A673 (cell line): ENCODE measurements around the gene MYBPHL. TPM values are rescaled to one million over a fixed set of nuclear protein-coding genes. Genes with fewer than 3 reads are reported as not detected.
"Not testable (repeated sequence)": the region's sequence is repeated elsewhere in the genome, so short reads cannot be mapped to it uniquely, and the experiment has no call there.

Experiments used
- BruUV-seq: library from RNA; stranded (reverse); fragments of 400-500 nt; replicated peaks from 2 replicates; lab custom pipeline; 2021; lab: Mats Ljungman, UMichigan
- CTCF ChIA-PET: fragments of 300-600 bp; sonication (Branson Sonifier 250); formaldehyde crosslinking; loops from one replicate; lab custom pipeline; 2022; ENCODE audit warnings: antibody characterized with exemption; lab: Charles Lee
- POLR2A ChIA-PET: fragments of 300-600 bp; sonication (Branson Sonifier 250); formaldehyde crosslinking; loops from one replicate; lab custom pipeline; 2022; ENCODE audit warnings: antibody characterized with exemption; ENCODE audit not compliant: low non-redundant PET; lab: Charles Lee
- DNase-seq: peaks from one replicate; pipeline ENCODE4 v3.0.0-alpha.2; 2015; ENCODE audit warnings: low spot score
- H3K27ac ChIP-seq: fragments of 200-600 bp; sonication (generic); 2 replicates; pipeline ENCODE4 v1.5.1; 2016; ENCODE audit warnings: mixed run types, low read depth, mild to moderate bottlenecking, mixed read lengths, antibody characterized with exemption, low read length; ENCODE audit not compliant: poor library complexity, severe bottlenecking
- H3K27me3 ChIP-seq: fragments of 200-600 bp; sonication (generic); replicated peaks from 2 replicates; pipeline ENCODE4 v1.6.1; 2017; ENCODE audit warnings: mixed run types, low read depth, mild to moderate bottlenecking, mixed read lengths, antibody characterized with exemption, low read length; ENCODE audit not compliant: insufficient read depth, poor library complexity
- H3K36me3 ChIP-seq: fragments of 200-600 bp; sonication (generic); 2 replicates; pipeline ENCODE4 v1.6.1; 2016; ENCODE audit warnings: mixed run types, mild to moderate bottlenecking, mixed read lengths, antibody characterized with exemption, low read length; ENCODE audit not compliant: insufficient read depth, poor library complexity, severe bottlenecking
- H3K4me1 ChIP-seq: fragments of 200-600 bp; sonication (generic); 2 replicates; pipeline ENCODE4 v1.6.1; 2017; ENCODE audit warnings: mixed run types, mild to moderate bottlenecking, mixed read lengths, antibody characterized with exemption, low read length; ENCODE audit not compliant: insufficient read depth, poor library complexity, severe bottlenecking
- H3K4me3 ChIP-seq: fragments of 200-600 bp; sonication (generic); 2 replicates; pipeline ENCODE4 v1.5.1; 2016; ENCODE audit warnings: low read depth, mixed run types, mild to moderate bottlenecking, mixed read lengths, low read length; ENCODE audit not compliant: poor library complexity, severe bottlenecking
- H3K9me3 ChIP-seq: fragments of 200-600 bp; sonication (generic); 2 replicates; pipeline ENCODE4 v1.6.1; 2016; ENCODE audit warnings: mixed run types, low read depth, mild to moderate bottlenecking, mixed read lengths, antibody characterized with exemption, low read length; ENCODE audit not compliant: poor library complexity, severe bottlenecking
- EZH2 ChIP-seq: fragments of 200-600 bp; sonication (generic); IDR thresholded peaks from 2 replicates; pipeline ENCODE4 v1.6.1; 2017; ENCODE audit warnings: borderline replicate concordance, low read depth, mild to moderate bottlenecking, mixed read lengths, antibody characterized with exemption, low read length; ENCODE audit not compliant: poor library complexity, severe bottlenecking
- intact Hi-C: fragments of 100-400 bp; cut with micrococcal nuclease; formaldehyde crosslinking; loops from one replicate; pipeline ENCODE4 v1.10.0; 2022; ENCODE audit not compliant: unreplicated experiment
- total RNA-seq: library from RNA; stranded (reverse); gene quantifications from 2 replicates; pipeline ENCODE4 v1.2.3, GENCODE V29; 2021
- TF ChIP-seq, protein P1 (sequence below): fragments of 300-800, 200-600 bp; sonication (generic); conservative IDR thresholded peaks from 2 replicates; pipeline ENCODE4 v1.5.1; 2017; ENCODE audit warnings: low read depth, mild to moderate bottlenecking, antibody characterized with exemption, low read length, moderate library complexity, mixed read lengths

Gene MYBPHL
- total RNA-seq, 1 experiment from 2014 or later = not detected

DNA sequence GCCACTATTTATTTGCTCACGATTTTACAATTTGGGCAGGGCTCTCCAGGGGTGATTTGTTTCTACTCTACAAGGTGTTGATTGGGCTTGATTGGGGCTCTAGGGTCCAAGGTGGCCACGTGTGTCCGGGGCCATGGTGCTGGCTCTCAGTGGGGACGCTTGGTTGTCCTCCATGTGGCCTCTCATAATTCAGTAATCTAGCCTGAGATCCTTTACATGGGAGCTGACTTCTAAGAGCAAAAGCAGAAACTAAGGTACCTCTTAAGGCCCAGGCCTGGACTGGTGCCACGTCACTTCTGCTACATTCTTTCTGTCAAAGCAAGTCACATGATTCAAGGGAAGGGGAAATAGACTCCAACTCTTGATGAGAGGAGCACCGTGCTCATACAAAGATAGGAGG, 15.8 kb downstream of the MYBPHL start:
- Histone ChIP-seq H3K4me1 (no peaks in the 10 kb centered on the region), H3K9me3 (no peaks in the 10 kb centered on the region), H3K36me3 (no peaks in the 10 kb centered on the region), H3K27me3 (peaks cover 2% of the 10 kb centered on the region), H3K4me3 (no peak overlapping the region), H3K27ac (no peak overlapping the region)
- ChIA-PET POLR2A (no interaction called here), CTCF (no interaction called here)
- BruUV-seq = no TSS peak
- intact Hi-C loops = no loop called here
- DNase-seq = no peak
- TF ChIP-seq, protein P1, sequence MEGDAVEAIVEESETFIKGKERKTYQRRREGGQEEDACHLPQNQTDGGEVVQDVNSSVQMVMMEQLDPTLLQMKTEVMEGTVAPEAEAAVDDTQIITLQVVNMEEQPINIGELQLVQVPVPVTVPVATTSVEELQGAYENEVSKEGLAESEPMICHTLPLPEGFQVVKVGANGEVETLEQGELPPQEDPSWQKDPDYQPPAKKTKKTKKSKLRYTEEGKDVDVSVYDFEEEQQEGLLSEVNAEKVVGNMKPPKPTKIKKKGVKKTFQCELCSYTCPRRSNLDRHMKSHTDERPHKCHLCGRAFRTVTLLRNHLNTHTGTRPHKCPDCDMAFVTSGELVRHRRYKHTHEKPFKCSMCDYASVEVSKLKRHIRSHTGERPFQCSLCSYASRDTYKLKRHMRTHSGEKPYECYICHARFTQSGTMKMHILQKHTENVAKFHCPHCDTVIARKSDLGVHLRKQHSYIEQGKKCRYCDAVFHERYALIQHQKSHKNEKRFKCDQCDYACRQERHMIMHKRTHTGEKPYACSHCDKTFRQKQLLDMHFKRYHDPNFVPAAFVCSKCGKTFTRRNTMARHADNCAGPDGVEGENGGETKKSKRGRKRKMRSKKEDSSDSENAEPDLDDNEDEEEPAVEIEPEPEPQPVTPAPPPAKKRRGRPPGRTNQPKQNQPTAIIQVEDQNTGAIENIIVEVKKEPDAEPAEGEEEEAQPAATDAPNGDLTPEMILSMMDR = no peak
- no peak for TF ChIP-seq EZH2

DNA sequence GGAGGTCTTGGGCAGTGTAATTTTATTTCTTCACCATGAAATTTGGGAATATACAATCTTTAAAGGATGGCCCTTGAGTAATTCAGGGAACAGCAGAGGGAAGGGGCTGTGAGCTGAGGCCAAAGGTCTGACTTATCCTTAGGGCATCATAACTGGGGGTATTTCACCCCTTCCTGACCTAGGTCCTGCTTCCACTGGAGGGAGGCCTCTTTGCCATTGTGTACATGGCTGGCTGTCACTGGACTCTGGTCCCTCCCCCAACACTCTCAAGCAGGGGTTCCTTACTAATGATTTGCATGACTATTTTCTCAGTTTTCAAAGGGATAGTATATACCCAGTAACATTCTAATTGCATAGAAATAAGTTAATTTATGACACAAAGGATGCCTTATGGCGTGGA, 16.7 kb downstream of the MYBPHL start:
- intact Hi-C loops = no loop called here
- POLR2A ChIA-PET = no interaction called here
- Histone ChIP-seq H3K27ac (no peak overlapping the region), H3K4me3 (no peak overlapping the region), H3K27me3 (peaks cover 2% of the 10 kb centered on the region), H3K36me3 (no peaks in the 10 kb centered on the region), H3K4me1 (peaks cover 5% of the 10 kb centered on the region), H3K9me3 (no peaks in the 10 kb centered on the region)
- CTCF ChIA-PET = no interaction called here
- TF ChIP-seq, protein P1 = no peak
- no peak for TF ChIP-seq EZH2
- DNase-seq = no peak
- no TSS peak for BruUV-seq

DNA sequence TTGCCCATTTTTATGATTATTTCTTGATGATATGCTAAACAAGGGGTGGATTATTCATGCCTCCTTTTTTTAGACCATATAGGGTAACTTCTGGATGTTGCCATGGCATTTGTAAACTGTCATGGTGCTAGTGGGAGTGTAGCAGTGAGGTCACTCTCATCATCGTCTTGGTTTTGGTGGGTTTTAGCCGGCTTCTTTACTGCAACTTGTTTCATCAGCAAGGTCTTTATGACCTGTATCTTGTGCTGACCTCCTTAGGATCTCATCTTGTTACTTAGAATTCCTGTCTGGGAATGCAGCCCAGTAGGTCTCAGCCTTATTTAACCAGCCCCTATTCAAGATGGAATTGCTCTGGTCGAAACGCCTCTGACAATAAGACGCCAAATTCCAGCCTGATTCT, 20.0 kb downstream of the MYBPHL start:
- DNase-seq, POLR2A ChIA-PET, H3K27ac ChIP-seq, CTCF ChIA-PET, H3K27me3 ChIP-seq, H3K9me3 ChIP-seq, H3K4me3 ChIP-seq, BruUV-seq, H3K36me3 ChIP-seq, intact Hi-C loops: not testable (repeated sequence)
- peaks cover 19% of the 10 kb centered on the region for H3K4me1 ChIP-seq
